IMR-90 (cell line): ENCODE data around the gene AKIP1.

Experiments
- CEBPB ChIP-seq: IDR thresholded peaks from 2 replicates; pipeline ENCODE4 v1.6.1; 2012; ENCODE audit warnings: low read depth, low read length, improper control_type of control experiment
- CTCF ChIP-seq: conservative IDR thresholded peaks from 2 replicates; pipeline ENCODE4 v1.5.1; 2012; ENCODE audit warnings: mild to moderate bottlenecking, low read depth, low read length, improper control_type of control experiment
- ELK1 ChIP-seq: fragments of 150-350 bp; IDR thresholded peaks from 2 replicates; pipeline ENCODE4 v1.6.1; 2016; ENCODE audit warnings: low read depth, mild to moderate bottlenecking, low read length, moderate library complexity, borderline replicate concordance
- FOS ChIP-seq: fragments of 150-350 bp; IDR thresholded peaks from 2 replicates; pipeline ENCODE4 v1.6.1; 2016; ENCODE audit warnings: low read depth, low read length
- MAFK ChIP-seq: IDR thresholded peaks from 2 replicates; pipeline ENCODE4 v1.6.1; 2012; ENCODE audit warnings: low read depth, low read length, improper control_type of control experiment
- MXI1 ChIP-seq: IDR thresholded peaks from 2 replicates; pipeline ENCODE4 v1.6.1; 2012; ENCODE audit warnings: low read depth, mild to moderate bottlenecking, low read length, moderate library complexity, borderline replicate concordance
- NFE2L2 ChIP-seq: fragments of 150-350 bp; IDR thresholded peaks from 2 replicates; pipeline ENCODE4 v1.6.1; 2016; ENCODE audit warnings: low read depth, mild to moderate bottlenecking, low read length
- POLR2A ChIP-seq: IDR thresholded peaks from 2 replicates; pipeline ENCODE4 v1.6.1; 2012; ENCODE audit warnings: mild to moderate bottlenecking, low read depth, low read length
- RAD21 ChIP-seq: IDR thresholded peaks from 2 replicates; pipeline ENCODE4 v1.6.1; 2012; ENCODE audit warnings: low read length, improper control_type of control experiment
- RCOR1 ChIP-seq: IDR thresholded peaks from 2 replicates; pipeline ENCODE4 v1.6.1; 2012; ENCODE audit warnings: mild to moderate bottlenecking, low read length, improper control_type of control experiment; ENCODE audit not compliant: insufficient replicate concordance
- RFX5 ChIP-seq: IDR thresholded peaks from 2 replicates; pipeline ENCODE4 v1.8.0; 2012; ENCODE audit warnings: low read depth, mild to moderate bottlenecking, low read length, moderate library complexity
- SMC3 ChIP-seq: fragments of 150-350 bp; IDR thresholded peaks from 2 replicates; pipeline ENCODE4 v1.6.1; 2016; ENCODE audit warnings: low read depth, mild to moderate bottlenecking, antibody characterized with exemption, low read length, moderate library complexity
- USF2 ChIP-seq: fragments of 150-350 bp; IDR thresholded peaks from 2 replicates; pipeline ENCODE4 v1.6.1; 2017; ENCODE audit warnings: mild to moderate bottlenecking, antibody characterized with exemption, low read length, low read depth

- no peak for TF ChIP-seq CTCF
- no peak for TF ChIP-seq MXI1
- TF ChIP-seq POLR2A: no peak
- no peak for TF ChIP-seq RAD21
- no peak for TF ChIP-seq FOS
- TF ChIP-seq ELK1: no peak
- no peak for TF ChIP-seq SMC3
- TF ChIP-seq USF2: no peak
- no peak for TF ChIP-seq RFX5
- no peak for TF ChIP-seq NFE2L2
- TF ChIP-seq RCOR1: no peak
- no peak for TF ChIP-seq CEBPB
- no peak for TF ChIP-seq MAFK
These were observed 19.6 kb downstream of the AKIP1 start for GRCh38 chr11:8930456-8931175.
